Neural cell (in vitro differentiated cells): ENCODE measurements around the gene DNPEP. TPM values are rescaled to one million over a fixed set of nuclear protein-coding genes. Genes with fewer than 3 reads are reported as not detected.

Experiments
- H2AFZ ChIP-seq: fragments of 200-600, 300-800 bp; sonication (generic), shearing (Covaris generic); 2 replicates; pipeline ENCODE4 v1.6.0; 2014; ENCODE audit warnings: low read depth, mild to moderate bottlenecking, antibody characterized with exemption, low read length, moderate library complexity
- H3F3A ChIP-seq: fragments of 200-600 bp; shearing (Covaris generic); 2 replicates; pipeline ENCODE4 v1.6.1; 2016; ENCODE audit warnings: mild to moderate bottlenecking, moderate library complexity, mixed read lengths, antibody characterized with exemption, low read length; ENCODE audit not compliant: insufficient read depth, poor library complexity, severe bottlenecking
- H3K27ac ChIP-seq: fragments of 200-600, 300-800 bp; sonication (generic), shearing (Covaris generic); 2 replicates; pipeline ENCODE4 v1.5.1; 2014; ENCODE audit warnings: mild to moderate bottlenecking, low read length, moderate library complexity
- H3K27me3 ChIP-seq: fragments of 300-800, 200-600 bp; sonication (generic), shearing (Covaris generic); 2 replicates; pipeline ENCODE4 v1.6.0; 2014; ENCODE audit warnings: mild to moderate bottlenecking, low read depth, low read length, moderate library complexity; ENCODE audit not compliant: insufficient read depth
- H3K36me3 ChIP-seq: fragments of 300-800, 200-600 bp; sonication (generic), shearing (Covaris generic); 2 replicates; pipeline ENCODE4 v1.5.1; 2014; ENCODE audit warnings: mild to moderate bottlenecking, antibody characterized with exemption, low read length, moderate library complexity; ENCODE audit not compliant: insufficient read depth
- H3K4me2 ChIP-seq: fragments of 300-800, 200-600 bp; sonication (generic), shearing (Covaris generic); 2 replicates; pipeline ENCODE4 v1.6.0; 2014; ENCODE audit warnings: mild to moderate bottlenecking, low read length
- H3K4me3 ChIP-seq: fragments of 300-800, 200-600 bp; sonication (generic), shearing (Covaris generic); 2 replicates; pipeline ENCODE4 v1.5.1; 2014; ENCODE audit warnings: mild to moderate bottlenecking, low read length, moderate library complexity
- H3K79me2 ChIP-seq: fragments of 200-600 bp; shearing (Covaris generic); replicated peaks from 2 replicates; pipeline ENCODE4 v1.6.0; 2014; ENCODE audit warnings: mild to moderate bottlenecking, low read length, moderate library complexity; ENCODE audit not compliant: insufficient read depth
- H3K9ac ChIP-seq: fragments of 300-800, 200-600 bp; sonication (generic), shearing (Covaris generic); 2 replicates; pipeline ENCODE4 v1.6.1; 2016; ENCODE audit warnings: mild to moderate bottlenecking, low read length, mixed read lengths
- H3K9me2 ChIP-seq: fragments of 200-600 bp; shearing (Covaris generic); 2 replicates; pipeline ENCODE4 v1.6.1; 2016; ENCODE audit warnings: mild to moderate bottlenecking, low read length, mixed read lengths; ENCODE audit not compliant: insufficient read depth
- H3K9me3 ChIP-seq: fragments of 200-600, 300-800 bp; sonication (generic), shearing (Covaris generic); 2 replicates; pipeline ENCODE4 v1.6.1; 2016; ENCODE audit warnings: mild to moderate bottlenecking, mixed run types, low read length, moderate library complexity, mixed read lengths
- H4K20me1 ChIP-seq: fragments of 200-600 bp; shearing (Covaris generic); 2 replicates; pipeline ENCODE4 v1.6.1; 2016; ENCODE audit warnings: mild to moderate bottlenecking, mixed run types; ENCODE audit not compliant: insufficient read depth
- EP300 ChIP-seq: fragments of 450-650 bp; conservative IDR thresholded peaks from 2 replicates; pipeline ENCODE4 v1.6.1; 2014; ENCODE audit warnings: antibody characterized with exemption, mild to moderate bottlenecking, moderate library complexity; ENCODE audit not compliant: poor library complexity, severe bottlenecking
- EZH2 ChIP-seq: fragments of 200-600, 300-800 bp; shearing (Covaris generic), sonication (generic); IDR thresholded peaks from 2 replicates; pipeline ENCODE4 v1.6.1; 2014; ENCODE audit warnings: antibody characterized with exemption, low read length, borderline replicate concordance, mild to moderate bottlenecking; ENCODE audit not compliant: insufficient read depth, poor library complexity, severe bottlenecking
- MXI1 ChIP-seq: fragments of 450-650 bp; conservative IDR thresholded peaks from 2 replicates; pipeline ENCODE4 v1.6.1; 2014; ENCODE audit warnings: antibody characterized with exemption, mild to moderate bottlenecking; ENCODE audit not compliant: poor library complexity, severe bottlenecking
- POLR2AphosphoS5 ChIP-seq: IDR thresholded peaks from 2 replicates; pipeline ENCODE4 v1.6.1; 2012
- RAD21 ChIP-seq: fragments of 450-650 bp; conservative IDR thresholded peaks from 2 replicates; pipeline ENCODE4 v1.6.1; 2014; ENCODE audit warnings: antibody characterized with exemption, mild to moderate bottlenecking, moderate library complexity
- SMC3 ChIP-seq: fragments of 450-650 bp; conservative IDR thresholded peaks from 2 replicates; pipeline ENCODE4 v1.6.1; 2014; ENCODE audit warnings: antibody characterized with exemption, mild to moderate bottlenecking, moderate library complexity; ENCODE audit not compliant: poor library complexity
- TAF1 ChIP-seq: IDR thresholded peaks from 2 replicates; pipeline ENCODE4 v1.6.1; 2012; ENCODE audit warnings: low read depth
- polyA plus RNA-seq: library from polyadenylated mRNA; depleted of rRNA; stranded (reverse); fragments of >200 nt; gene quantifications from 2 replicates; pipeline ENCODE4 v1.2.3, GENCODE V29; 2014
- TF ChIP-seq, protein P1 (sequence below): IDR thresholded peaks from 2 replicates; pipeline ENCODE4 v1.6.1; 2012; ENCODE audit warnings: borderline replicate concordance
- TF ChIP-seq, protein P2 (sequence below): fragments of 450-650 bp; IDR thresholded peaks from 2 replicates; pipeline ENCODE4 v1.5.1; 2014; ENCODE audit warnings: antibody characterized with exemption, mild to moderate bottlenecking, moderate library complexity; ENCODE audit not compliant: poor library complexity, severe bottlenecking

The DNPEP gene
- polyA plus RNA-seq, 1 donor from 2014 or later, result 11.9 TPM

DNA sequence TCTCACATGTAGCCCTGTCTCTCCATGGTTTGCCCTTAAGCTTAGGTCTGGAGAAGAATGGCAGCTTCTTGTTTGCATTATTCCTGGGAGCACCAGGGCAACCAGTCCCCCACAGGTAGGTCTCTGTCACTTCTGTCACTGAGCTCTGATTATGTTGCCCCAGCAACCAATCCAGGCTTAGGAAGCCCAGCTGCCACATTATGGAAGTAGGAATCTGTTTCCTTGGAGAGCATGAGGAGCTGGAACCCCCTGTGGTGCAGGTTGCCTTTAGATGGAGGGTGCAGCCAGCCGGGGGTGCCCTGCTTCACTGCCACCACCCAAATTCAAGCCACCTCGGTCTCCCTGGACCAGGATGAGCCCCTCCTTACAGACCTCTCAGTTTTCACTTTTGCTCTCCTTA is 60.0 kb downstream of the DNPEP start:
- TF ChIP-seq, protein P1, sequence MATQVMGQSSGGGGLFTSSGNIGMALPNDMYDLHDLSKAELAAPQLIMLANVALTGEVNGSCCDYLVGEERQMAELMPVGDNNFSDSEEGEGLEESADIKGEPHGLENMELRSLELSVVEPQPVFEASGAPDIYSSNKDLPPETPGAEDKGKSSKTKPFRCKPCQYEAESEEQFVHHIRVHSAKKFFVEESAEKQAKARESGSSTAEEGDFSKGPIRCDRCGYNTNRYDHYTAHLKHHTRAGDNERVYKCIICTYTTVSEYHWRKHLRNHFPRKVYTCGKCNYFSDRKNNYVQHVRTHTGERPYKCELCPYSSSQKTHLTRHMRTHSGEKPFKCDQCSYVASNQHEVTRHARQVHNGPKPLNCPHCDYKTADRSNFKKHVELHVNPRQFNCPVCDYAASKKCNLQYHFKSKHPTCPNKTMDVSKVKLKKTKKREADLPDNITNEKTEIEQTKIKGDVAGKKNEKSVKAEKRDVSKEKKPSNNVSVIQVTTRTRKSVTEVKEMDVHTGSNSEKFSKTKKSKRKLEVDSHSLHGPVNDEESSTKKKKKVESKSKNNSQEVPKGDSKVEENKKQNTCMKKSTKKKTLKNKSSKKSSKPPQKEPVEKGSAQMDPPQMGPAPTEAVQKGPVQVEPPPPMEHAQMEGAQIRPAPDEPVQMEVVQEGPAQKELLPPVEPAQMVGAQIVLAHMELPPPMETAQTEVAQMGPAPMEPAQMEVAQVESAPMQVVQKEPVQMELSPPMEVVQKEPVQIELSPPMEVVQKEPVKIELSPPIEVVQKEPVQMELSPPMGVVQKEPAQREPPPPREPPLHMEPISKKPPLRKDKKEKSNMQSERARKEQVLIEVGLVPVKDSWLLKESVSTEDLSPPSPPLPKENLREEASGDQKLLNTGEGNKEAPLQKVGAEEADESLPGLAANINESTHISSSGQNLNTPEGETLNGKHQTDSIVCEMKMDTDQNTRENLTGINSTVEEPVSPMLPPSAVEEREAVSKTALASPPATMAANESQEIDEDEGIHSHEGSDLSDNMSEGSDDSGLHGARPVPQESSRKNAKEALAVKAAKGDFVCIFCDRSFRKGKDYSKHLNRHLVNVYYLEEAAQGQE, result peak; percentile 100
- peak; percentile 86 for TF ChIP-seq POLR2AphosphoS5
- TF ChIP-seq MXI1, result peak; percentile 58
- peak; percentile 96 for TF ChIP-seq EP300
- TF ChIP-seq, protein P2, sequence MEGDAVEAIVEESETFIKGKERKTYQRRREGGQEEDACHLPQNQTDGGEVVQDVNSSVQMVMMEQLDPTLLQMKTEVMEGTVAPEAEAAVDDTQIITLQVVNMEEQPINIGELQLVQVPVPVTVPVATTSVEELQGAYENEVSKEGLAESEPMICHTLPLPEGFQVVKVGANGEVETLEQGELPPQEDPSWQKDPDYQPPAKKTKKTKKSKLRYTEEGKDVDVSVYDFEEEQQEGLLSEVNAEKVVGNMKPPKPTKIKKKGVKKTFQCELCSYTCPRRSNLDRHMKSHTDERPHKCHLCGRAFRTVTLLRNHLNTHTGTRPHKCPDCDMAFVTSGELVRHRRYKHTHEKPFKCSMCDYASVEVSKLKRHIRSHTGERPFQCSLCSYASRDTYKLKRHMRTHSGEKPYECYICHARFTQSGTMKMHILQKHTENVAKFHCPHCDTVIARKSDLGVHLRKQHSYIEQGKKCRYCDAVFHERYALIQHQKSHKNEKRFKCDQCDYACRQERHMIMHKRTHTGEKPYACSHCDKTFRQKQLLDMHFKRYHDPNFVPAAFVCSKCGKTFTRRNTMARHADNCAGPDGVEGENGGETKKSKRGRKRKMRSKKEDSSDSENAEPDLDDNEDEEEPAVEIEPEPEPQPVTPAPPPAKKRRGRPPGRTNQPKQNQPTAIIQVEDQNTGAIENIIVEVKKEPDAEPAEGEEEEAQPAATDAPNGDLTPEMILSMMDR, result peak; percentile 34
- TF ChIP-seq RAD21, result peak; percentile 36
- no peak for TF ChIP-seq TAF1
- no peak for TF ChIP-seq SMC3
- TF ChIP-seq EZH2, result no peak

DNA sequence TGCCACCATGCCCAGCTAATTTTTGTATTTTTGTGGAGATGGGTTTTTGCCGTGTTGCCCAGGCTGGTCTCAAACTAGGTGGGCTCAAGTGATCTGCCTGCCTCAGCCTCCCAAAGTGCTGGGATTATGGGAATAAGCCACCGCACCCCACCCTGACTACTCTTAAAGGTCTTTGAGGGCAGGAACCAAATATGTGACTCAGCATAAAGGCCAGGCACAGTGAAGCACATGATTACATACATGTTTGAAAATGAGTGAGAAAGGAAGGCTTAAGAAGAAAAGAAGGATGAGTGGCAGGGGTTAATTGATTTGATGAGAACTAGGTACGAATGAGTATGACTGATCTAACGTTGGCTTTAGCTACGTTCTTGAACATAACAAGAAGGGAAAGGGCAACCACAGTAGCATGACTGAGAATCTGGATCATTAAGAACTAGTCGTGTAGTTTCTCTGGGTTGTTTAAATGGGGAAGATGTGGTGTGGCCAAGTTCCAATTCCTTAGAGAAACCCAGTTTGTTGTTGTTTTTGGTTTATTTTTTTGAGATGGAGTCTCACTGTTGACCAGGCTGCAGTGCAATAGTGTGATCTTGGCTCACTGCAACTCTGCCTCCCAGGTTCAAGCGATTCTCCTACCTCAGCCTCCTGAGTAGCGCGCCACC is 61.9 kb downstream of the DNPEP start:
- no peak overlapping the region for H3K4me2 ChIP-seq
- no peaks in the 10 kb centered on the region for H3K9me3 ChIP-seq
- TF ChIP-seq POLR2AphosphoS5, result no peak
- H3K9ac ChIP-seq, result no peak overlapping the region
- H3K27me3 ChIP-seq, result peaks cover 21% of the 10 kb centered on the region
- H3K4me3 ChIP-seq, result no peak overlapping the region
- H4K20me1 ChIP-seq, result no peaks in the 10 kb centered on the region
- H2AFZ ChIP-seq, result no peak overlapping the region
- H3K36me3 ChIP-seq, result no peaks in the 10 kb centered on the region
- H3F3A ChIP-seq, result no peaks in the 10 kb centered on the region
- no peaks in the 10 kb centered on the region for H3K79me2 ChIP-seq
- H3K9me2 ChIP-seq, result no peaks in the 10 kb centered on the region
- no peak overlapping the region for H3K27ac ChIP-seq

More for the DNA sequence above, 60.0 kb downstream of the DNPEP start:
- H3K9ac ChIP-seq, result peak overlapping the region; percentile 63
- no peaks in the 10 kb centered on the region for H3K36me3 ChIP-seq
- no peaks in the 10 kb centered on the region for H4K20me1 ChIP-seq
- H3K27ac ChIP-seq, result peak overlapping the region; percentile 97
- peak overlapping the region; percentile 59 for H3K4me2 ChIP-seq
- H3K9me3 ChIP-seq, result no peaks in the 10 kb centered on the region
- peaks cover 41% of the 10 kb centered on the region for H3K27me3 ChIP-seq
- peak overlapping the region; percentile 38 for H2AFZ ChIP-seq
- no peaks in the 10 kb centered on the region for H3K9me2 ChIP-seq
- no peaks in the 10 kb centered on the region for H3F3A ChIP-seq
- no peaks in the 10 kb centered on the region for H3K79me2 ChIP-seq
- H3K4me3 ChIP-seq, result peak overlapping the region; percentile 52

DNA sequence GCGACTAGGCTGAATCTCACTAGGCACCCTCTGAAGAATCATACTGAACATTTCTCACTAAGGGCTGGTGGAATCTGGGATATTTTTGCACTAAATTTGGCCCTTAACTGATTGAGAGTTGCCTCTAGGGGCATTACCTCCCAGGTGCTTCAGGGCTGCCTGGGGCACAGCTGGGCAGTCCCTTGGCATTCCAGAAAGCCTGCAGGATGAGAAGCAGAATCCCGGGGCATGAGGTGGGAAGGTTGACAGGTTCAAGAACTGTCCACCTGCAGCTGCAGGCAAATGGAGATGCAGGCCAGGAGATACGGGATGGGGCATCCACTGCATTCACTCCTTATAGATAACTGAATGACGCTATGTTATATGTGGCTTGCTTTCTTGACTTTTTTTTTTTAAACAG is 62.6 kb downstream of the DNPEP start:
- H3K27me3 ChIP-seq, result peaks cover 15% of the 10 kb centered on the region

More for the DNA sequence above, 62.6 kb downstream of the DNPEP start:
- Histone ChIP-seq H3K27ac (no peak overlapping the region), H3K4me2 (no peak overlapping the region), H3F3A (no peaks in the 10 kb centered on the region), H2AFZ (no peak overlapping the region), H3K36me3 (no peaks in the 10 kb centered on the region), H3K4me3 (no peak overlapping the region), H3K9me2 (no peaks in the 10 kb centered on the region), H4K20me1 (no peaks in the 10 kb centered on the region), H3K9ac (no peak overlapping the region), H3K79me2 (no peaks in the 10 kb centered on the region), H3K9me3 (no peaks in the 10 kb centered on the region)
- TF ChIP-seq, protein P1, result no peak
- TF ChIP-seq EP300, result no peak
- TF ChIP-seq EZH2, result no peak
- TF ChIP-seq, protein P2, result no peak
- TF ChIP-seq TAF1, result no peak
- no peak for TF ChIP-seq SMC3
